GM18867 (cell line): ENCODE results near the gene DENND1B.
"Not testable (repeated sequence)": the region's sequence is repeated elsewhere in the genome, so short reads cannot be mapped to it uniquely, and the experiment has no call there.

Experiments
- ATAC-seq: cut with Tn5 transposase; IDR thresholded peaks from one replicate; pipeline ENCODE4 v1.9.1; 2021; ENCODE audit warnings: mild to moderate bottlenecking, moderate library complexity; ENCODE audit not compliant: unreplicated experiment

The DENND1B gene

DNA sequence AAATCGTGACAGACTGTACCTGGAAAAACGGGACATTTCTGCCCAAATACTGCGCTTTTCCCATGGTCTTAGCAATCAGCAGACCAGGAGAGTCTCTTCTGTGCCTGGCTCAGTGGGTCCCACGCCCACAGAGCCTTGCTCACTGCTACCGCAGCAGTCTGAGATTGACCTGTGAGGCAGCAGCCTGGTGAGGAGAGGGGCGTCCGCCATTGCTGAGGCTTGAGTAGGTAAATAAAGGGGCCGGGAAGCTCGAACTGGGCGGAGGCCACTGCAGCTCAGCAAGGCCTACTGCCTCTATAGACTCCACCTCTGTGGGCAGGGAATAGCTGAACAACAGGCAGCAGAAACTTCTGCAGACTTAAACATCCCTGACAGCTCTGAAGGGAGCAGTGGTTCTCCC is 203.1 kb downstream of the DENND1B start:
- ATAC-seq, result no peak

GRCh38 chr1:197567442-197567841 is 207.8 kb downstream of the DENND1B start:
- ATAC-seq, result no peak

- no peak for ATAC-seq
These were observed 214.2 kb downstream of the DENND1B start for GRCh38 chr1:197561041-197561440.

- no peak for ATAC-seq
These were observed 215.6 kb downstream of the DENND1B start for GRCh38 chr1:197559655-197560054.

DNA sequence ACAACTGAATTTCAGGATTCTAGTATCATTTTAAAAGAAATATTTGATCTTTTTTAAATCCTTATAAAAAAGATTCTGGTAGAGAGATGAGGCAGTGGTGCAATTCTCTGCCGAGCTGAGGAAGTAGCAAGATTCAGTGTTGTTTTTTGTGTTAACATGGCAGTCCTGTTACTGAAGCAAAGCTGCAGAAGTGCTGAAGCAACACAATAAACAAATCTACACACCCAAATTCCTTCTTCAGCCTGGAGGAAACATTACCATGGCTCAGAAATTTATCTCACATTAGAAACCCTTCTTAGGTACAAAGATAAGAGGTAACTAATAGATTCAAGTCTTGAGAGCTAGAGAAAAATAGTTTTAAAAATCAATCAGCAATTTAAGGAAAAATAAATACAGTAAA is 216.0 kb downstream of the DENND1B start:
- ATAC-seq, result no peak

- ATAC-seq, result no peak
These were observed 218.0 kb downstream of the DENND1B start for GRCh38 chr1:197557302-197557701.

DNA sequence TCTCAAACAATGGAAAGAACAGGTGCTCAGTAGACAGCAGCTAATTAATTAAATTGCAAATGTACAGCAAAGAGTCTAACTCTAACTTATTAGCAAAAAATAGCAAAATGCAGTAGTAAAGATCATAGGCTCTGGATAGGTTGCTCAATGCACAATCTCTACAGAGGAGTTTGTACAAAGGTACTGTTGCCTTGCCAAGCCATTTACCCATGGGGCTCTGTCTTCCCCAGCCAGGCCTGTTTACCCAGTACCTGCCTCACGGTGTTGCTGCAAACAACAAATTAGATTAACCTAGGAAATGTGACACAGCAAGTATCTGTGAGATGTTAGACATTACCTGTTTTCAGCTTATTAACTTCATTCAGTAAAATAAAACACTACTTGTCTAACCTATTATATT is 222.0 kb downstream of the DENND1B start:
- ATAC-seq, result no peak

DNA sequence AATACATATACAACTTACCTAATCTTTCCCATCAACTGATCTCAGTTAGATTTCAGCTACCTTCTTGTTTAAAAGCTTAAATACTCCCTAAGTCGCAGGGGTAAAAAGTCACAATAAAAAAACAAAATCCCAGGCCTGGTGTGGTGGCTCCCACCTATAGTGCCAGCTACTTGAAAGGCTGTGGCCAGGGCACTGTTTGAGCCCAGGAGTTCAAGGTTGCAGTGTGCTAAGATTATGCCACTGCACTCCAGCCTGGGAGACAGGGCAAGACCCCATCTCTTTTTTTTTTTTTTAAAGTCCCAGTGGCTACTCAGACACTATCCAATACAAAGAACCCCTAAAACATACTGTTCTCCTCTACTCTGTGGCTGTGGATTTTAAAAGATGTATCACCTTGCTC is 228.3 kb downstream of the DENND1B start:
- no peak for ATAC-seq

DNA sequence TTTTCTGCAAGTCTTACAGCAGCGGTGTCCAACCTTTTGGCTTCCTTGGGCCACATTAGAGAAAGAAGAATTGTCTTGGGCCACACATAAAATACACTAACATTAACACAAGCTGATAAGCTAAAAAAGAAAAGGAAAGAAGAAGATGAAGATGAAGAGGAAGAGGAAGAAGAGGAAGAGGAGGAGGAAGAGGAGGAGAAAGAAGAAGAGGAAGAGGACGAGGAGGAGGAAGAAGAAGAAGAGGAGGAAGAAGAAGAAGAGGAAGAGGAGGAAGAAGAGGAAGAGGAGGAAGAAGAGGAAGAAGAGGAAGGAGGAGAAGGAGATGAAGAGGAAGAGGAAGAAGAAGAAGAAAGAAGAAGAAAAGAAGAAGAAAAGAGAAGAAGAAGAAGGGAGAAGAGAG is 230.7 kb downstream of the DENND1B start:
- ATAC-seq, result no peak

GRCh38 chr1:197544130-197544529 is 231.2 kb downstream of the DENND1B start:
- no peak for ATAC-seq

- no peak for ATAC-seq
These were observed 233.9 kb downstream of the DENND1B start for GRCh38 chr1:197541411-197541810.

DNA sequence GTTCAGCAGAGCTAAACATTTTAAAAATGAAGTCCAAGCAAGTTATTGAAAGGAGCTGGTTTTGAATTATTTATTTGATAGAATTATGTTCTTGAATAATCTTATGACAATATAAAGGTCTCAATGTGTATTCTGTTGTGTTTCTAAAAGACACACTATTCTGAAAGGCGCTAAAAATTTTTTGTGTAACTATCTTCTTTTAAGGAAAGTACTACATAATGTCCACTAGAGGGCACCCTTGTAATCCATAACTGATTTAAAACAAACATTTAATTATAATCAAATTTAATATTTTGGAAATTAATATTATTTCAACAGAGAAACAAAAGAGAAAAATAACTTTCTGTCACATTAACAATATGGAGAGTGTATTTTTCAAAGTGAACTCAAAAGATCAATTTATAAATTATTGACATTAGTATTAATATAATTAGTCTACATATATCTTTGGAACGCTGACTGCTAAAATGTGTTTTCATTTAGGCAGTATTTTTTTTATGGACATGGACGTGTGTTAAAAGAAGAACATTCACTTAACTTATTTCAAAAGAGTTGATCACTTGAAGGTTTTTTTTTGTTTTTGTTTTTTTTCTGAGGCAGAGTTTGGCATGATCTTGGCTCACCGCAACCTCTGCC is 248.4 kb downstream of the DENND1B start:
- no peak for ATAC-seq

GRCh38 chr1:197521118-197521739 is 254.1 kb downstream of the DENND1B start:
- ATAC-seq, result peak; percentile 83

- ATAC-seq, result peak; percentile 43
These were observed 255.4 kb downstream of the DENND1B start for GRCh38 chr1:197519741-197520334.

DNA sequence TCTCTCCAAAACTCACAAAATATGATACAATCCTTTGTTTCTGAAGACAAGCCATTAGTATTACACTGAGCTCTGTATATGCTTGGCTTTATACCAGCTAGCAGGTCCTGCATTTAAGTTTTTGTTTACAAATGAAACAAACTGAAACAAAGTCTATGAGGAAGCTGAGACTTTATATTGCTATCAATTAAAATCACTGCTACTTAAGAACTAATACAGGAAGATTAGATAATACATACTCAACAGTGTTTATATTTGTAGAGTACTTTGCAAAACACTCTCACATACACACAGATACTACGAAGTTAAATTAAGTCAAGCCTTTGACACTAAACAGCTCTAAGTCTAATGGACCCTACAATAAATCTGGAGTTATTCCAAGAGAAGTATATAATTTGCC is 259.9 kb downstream of the DENND1B start:
- ATAC-seq, result no peak

DNA sequence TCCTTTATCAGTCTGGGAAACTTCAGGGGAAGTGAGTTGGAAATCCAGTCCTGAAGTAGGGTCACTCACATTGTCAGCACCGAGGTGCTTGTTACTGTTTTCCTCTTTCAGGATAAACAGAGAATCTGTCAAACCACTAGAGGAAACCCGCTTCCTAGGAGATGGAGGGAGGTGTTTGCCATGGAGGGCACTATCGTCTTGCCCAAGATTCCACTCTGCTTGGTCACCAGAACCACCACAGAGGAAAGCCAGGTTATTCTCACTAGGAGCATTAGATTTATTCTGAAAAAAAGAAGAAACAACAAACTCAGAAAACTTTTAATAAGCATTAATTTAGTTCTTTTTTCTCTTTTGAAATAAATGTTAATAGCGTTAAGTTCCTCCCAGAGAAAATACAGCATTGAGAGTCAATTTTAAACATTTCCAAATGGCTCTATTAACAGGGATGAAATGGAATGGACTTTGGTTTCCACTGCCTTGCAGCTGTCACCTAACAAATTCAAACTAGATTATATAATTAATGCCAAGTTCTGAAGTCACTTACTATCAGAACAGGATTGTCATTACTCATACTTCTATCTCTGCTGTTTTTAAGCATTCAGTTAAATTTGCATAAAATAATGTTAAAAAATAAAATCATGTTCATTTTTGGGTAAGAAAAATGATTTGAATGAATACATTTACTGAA is 264.4 kb downstream of the DENND1B start:
- ATAC-seq, result no peak

DNA sequence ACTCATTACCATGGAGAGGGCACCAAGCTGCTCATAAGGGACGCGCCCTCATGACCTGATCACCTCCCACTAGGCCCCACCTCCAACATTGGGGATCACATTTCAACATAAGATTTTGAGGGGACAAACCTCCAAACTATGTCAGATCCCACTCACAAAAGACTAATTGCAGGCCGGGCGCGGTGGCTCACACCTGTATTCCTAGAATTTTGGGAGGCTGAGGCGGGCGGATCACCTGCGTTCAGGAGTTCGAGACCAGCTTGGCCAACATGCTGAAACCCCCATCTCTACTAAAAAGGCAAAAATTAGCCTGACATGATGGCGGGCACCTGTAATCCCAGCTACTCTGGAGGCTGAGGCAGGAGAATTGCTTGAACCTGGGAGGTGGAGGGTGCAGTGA is 278.6 kb downstream of the DENND1B start:
- no peak for ATAC-seq

GRCh38 chr1:197491505-197491904 is 283.8 kb downstream of the DENND1B start:
- not testable (repeated sequence) for ATAC-seq

- ATAC-seq, result no peak
These were observed 288.3 kb downstream of the DENND1B start for GRCh38 chr1:197486946-197487345.

GRCh38 chr1:197485790-197486189 is 289.5 kb downstream of the DENND1B start:
- ATAC-seq, result no peak

GRCh38 chr1:197481101-197481500 is 294.2 kb downstream of the DENND1B start:
- ATAC-seq, result no peak

GRCh38 chr1:197480446-197480845 is 294.8 kb downstream of the DENND1B start:
- no peak for ATAC-seq
